Endometrial microvascular endothelial cells (primary cell): ENCODE measurements around the gene ANKRD34A. TPM values are rescaled to one million over a fixed set of nuclear protein-coding genes. Genes with fewer than 3 reads are reported as not detected.
"Not testable (repeated sequence)": the region's sequence is repeated elsewhere in the genome, so short reads cannot be mapped to it uniquely, and the experiment has no call there.

Experiments used
- in situ Hi-C: cut with HindIII; loops from 2 replicates; pipeline ENCODE4 v1.10.0; 2017; ENCODE audit warnings: low sequenced_read_pairs, low pct_unique_long_range_greater_than_20kb; ENCODE audit errors: inconsistent ontology term
- total RNA-seq: library from RNA; depleted of rRNA; stranded (reverse); fragments of >200 nt; gene quantifications from one replicate; pipeline ENCODE4 v1.2.3, GENCODE V29; 2015; ENCODE audit errors: inconsistent ontology term

The ANKRD34A gene
- total RNA-seq, 1 donor from 2014 or later: 0.46 TPM

GRCh38 chr1:145957443-145958319 is 6.7 kb downstream of the ANKRD34A start, which contains the start of gene LIX1L:
Gene LIX1L, minus strand, starts transcription at chr1:145958017. Its CDS starts 90 bp downstream, at chr1:145957927.
- in situ Hi-C loops: no loop called here

GRCh38 chr1:145956781-145957442 is 7.5 kb downstream of the ANKRD34A start:
- in situ Hi-C loops: no loop called here

- in situ Hi-C loops: no loop called here
Observed at GRCh38 chr1:145956361-145956760, 8.0 kb downstream of the ANKRD34A start.

- in situ Hi-C loops: no loop called here
Observed at GRCh38 chr1:145955436-145955835, 8.9 kb downstream of the ANKRD34A start.

GRCh38 chr1:145953861-145954260 is 10.5 kb downstream of the ANKRD34A start:
- in situ Hi-C loops: no loop called here

GRCh38 chr1:145952903-145953302 is 11.5 kb downstream of the ANKRD34A start:
- in situ Hi-C loops: no loop called here

GRCh38 chr1:145951526-145951925 is 12.8 kb downstream of the ANKRD34A start:
- in situ Hi-C loops: no loop called here

- in situ Hi-C loops: no loop called here
Observed at GRCh38 chr1:145949219-145949618, 15.2 kb downstream of the ANKRD34A start.

GRCh38 chr1:145947551-145947950 is 16.8 kb downstream of the ANKRD34A start:
- in situ Hi-C loops: no loop called here

GRCh38 chr1:145946477-145946986 is 17.8 kb downstream of the ANKRD34A start:
- in situ Hi-C loops: no loop called here

GRCh38 chr1:145944532-145944931 is 19.8 kb downstream of the ANKRD34A start:
- in situ Hi-C loops: no loop called here

GRCh38 chr1:145942871-145943270 is 21.5 kb downstream of the ANKRD34A start:
- in situ Hi-C loops: no loop called here

GRCh38 chr1:145942405-145942804 is 22.0 kb downstream of the ANKRD34A start:
- in situ Hi-C loops: no loop called here

- in situ Hi-C loops: no loop called here
Observed at GRCh38 chr1:145937436-145937835, 26.9 kb downstream of the ANKRD34A start.

GRCh38 chr1:145936247-145936646 is 28.1 kb downstream of the ANKRD34A start:
- in situ Hi-C loops: no loop called here

- in situ Hi-C loops: no loop called here
Observed at GRCh38 chr1:145935708-145936107, 28.7 kb downstream of the ANKRD34A start.

- in situ Hi-C loops: not testable (repeated sequence)
Observed at GRCh38 chr1:145932522-145933009, 31.8 kb downstream of the ANKRD34A start.

GRCh38 chr1:145927916-145928643 is 36.3 kb downstream of the ANKRD34A start:
- in situ Hi-C loops: no loop called here
